ENCODE results near the gene DAPK1.

The DAPK1 gene

GRCh38 chr9:87601176-87601575 lies 103.5 kb downstream of the DAPK1 start:
- no peak overlapping the region for H3K4me3 ChIP-seq
- H3K9me3 ChIP-seq, result no peaks in the 10 kb centered on the region
- no peak overlapping the region for H3K27ac ChIP-seq
- H3K4me1 ChIP-seq, result peaks cover 0 to 8% (median 0%) of the 10 kb centered on the region in 4 donors
- intact Hi-C loops (cut with DNase I; ENCODE audit: low total_unique reads), result no loop called here
- no peaks in the 10 kb centered on the region for H3K27me3 ChIP-seq
- TF ChIP-seq CTCF (IDR thresholded peaks at IDR 0.05), result no peak
- H3K36me3 ChIP-seq, result peaks cover 0 to 14% (median 0%) of the 10 kb centered on the region in 3 donors
- DNase-seq, result peak; percentile 63 to 68

- peaks cover 0 to 14% (median 0%) of the 10 kb centered on the region in 3 donors for H3K36me3 ChIP-seq
- H3K4me1 ChIP-seq, result peaks cover 0 to 8% (median 0%) of the 10 kb centered on the region in 4 donors
Measured at GRCh38 chr9:87601595-87601994, 103.9 kb downstream of the DAPK1 start.

GRCh38 chr9:87602933-87603643 lies 105.4 kb downstream of the DAPK1 start:
- Histone ChIP-seq H3K4me1 (peaks cover 0 to 12% (median 0%) of the 10 kb centered on the region in 4 donors), H3K27me3 (no peaks in the 10 kb centered on the region), H3K4me3 (no peak overlapping the region), H3K36me3 (peaks cover 0 to 14% (median 0%) of the 10 kb centered on the region in 3 donors), H3K27ac (no peak overlapping the region), H3K9me3 (no peaks in the 10 kb centered on the region)
- no peak for TF ChIP-seq CTCF (IDR thresholded peaks at IDR 0.05)
- intact Hi-C loops (cut with DNase I; ENCODE audit: low total_unique reads), result no loop called here
- DNase-seq, result no peak

More at GRCh38 chr9:87601595-87601994, 103.9 kb downstream of the DAPK1 start:
- H3K9me3 ChIP-seq, result no peaks in the 10 kb centered on the region
- DNase-seq, result no peak
- intact Hi-C loops (cut with DNase I; ENCODE audit: low total_unique reads), result no loop called here
- H3K27me3 ChIP-seq, result no peaks in the 10 kb centered on the region
- H3K4me3 ChIP-seq, result no peak overlapping the region
- H3K27ac ChIP-seq, result no peak overlapping the region
- no peak for TF ChIP-seq CTCF (IDR thresholded peaks at IDR 0.05)

GRCh38 chr9:87603854-87604490 lies 106.3 kb downstream of the DAPK1 start:
- no peak for TF ChIP-seq CTCF (IDR thresholded peaks at IDR 0.05)
- H3K4me3 ChIP-seq, result no peak overlapping the region
- peaks cover 0 to 12% (median 0%) of the 10 kb centered on the region in 4 donors for H3K4me1 ChIP-seq
- H3K36me3 ChIP-seq, result peaks cover 0 to 14% (median 0%) of the 10 kb centered on the region in 3 donors
- no peak for DNase-seq
- H3K27me3 ChIP-seq, result no peaks in the 10 kb centered on the region
- no peak overlapping the region for H3K27ac ChIP-seq
- no peaks in the 10 kb centered on the region for H3K9me3 ChIP-seq
- intact Hi-C loops (cut with DNase I; ENCODE audit: low total_unique reads), result no loop called here

- H3K36me3 ChIP-seq, result peaks cover 0 to 14% (median 0%) of the 10 kb centered on the region in 3 donors
- TF ChIP-seq CTCF (IDR thresholded peaks at IDR 0.05), result no peak
Measured at GRCh38 chr9:87604886-87605588, 107.4 kb downstream of the DAPK1 start.

More at GRCh38 chr9:87604886-87605588, 107.4 kb downstream of the DAPK1 start:
- Histone ChIP-seq H3K4me1 (peaks cover 0 to 7% (median 0%) of the 10 kb centered on the region in 4 donors), H3K27ac (no peak overlapping the region), H3K27me3 (no peaks in the 10 kb centered on the region), H3K4me3 (no peak overlapping the region), H3K9me3 (no peaks in the 10 kb centered on the region)
- intact Hi-C loops (cut with DNase I; ENCODE audit: low total_unique reads), result no loop called here
- no peak for DNase-seq

All from tibial artery (tissue), 4 donors.